ENCODE results near the gene CCDC43.

GRCh38 chr17:44637066-44637465, 52.5 kb downstream of the CCDC43 start:
- TF ChIP-seq MAX (IDR thresholded peaks at IDR 0.05), result no peak
- no peak for TF ChIP-seq CTCF (IDR thresholded peaks at IDR 0.05 in 2 of 3, conservative IDR thresholded peaks at IDR 0.05 in 1 of 3; ENCODE audit: borderline replicate concordance in 1 of 3, insufficient read depth in 1 of 3, low read depth in 2 of 3, low read length in 2 of 3)
- no peak for TF ChIP-seq CEBPB (IDR thresholded peaks at IDR 0.05; ENCODE audit: low read depth)
- TF ChIP-seq POLR2A (IDR thresholded peaks at IDR 0.05; ENCODE audit: borderline replicate concordance, extremely low read depth, insufficient read depth, insufficient read length), result no peak
- TF ChIP-seq EZH2 (IDR thresholded peaks at IDR 0.05), result no peak
- no peak for TF ChIP-seq POLR2AphosphoS5 (IDR thresholded peaks at IDR 0.05; ENCODE audit: low read depth, low read length)
- no peak for TF ChIP-seq TCF7L2 (IDR thresholded peaks at IDR 0.05; ENCODE audit: borderline replicate concordance, extremely low read depth, insufficient read depth, insufficient read length)
- no peak for TF ChIP-seq FOSL1 (IDR thresholded peaks at IDR 0.05; ENCODE audit: low read depth)
- TF ChIP-seq RAD21 (IDR thresholded peaks at IDR 0.05; ENCODE audit: low read depth), result no peak
- no peak for TF ChIP-seq ZFX (IDR thresholded peaks at IDR 0.05)
- TF ChIP-seq, protein P1, sequence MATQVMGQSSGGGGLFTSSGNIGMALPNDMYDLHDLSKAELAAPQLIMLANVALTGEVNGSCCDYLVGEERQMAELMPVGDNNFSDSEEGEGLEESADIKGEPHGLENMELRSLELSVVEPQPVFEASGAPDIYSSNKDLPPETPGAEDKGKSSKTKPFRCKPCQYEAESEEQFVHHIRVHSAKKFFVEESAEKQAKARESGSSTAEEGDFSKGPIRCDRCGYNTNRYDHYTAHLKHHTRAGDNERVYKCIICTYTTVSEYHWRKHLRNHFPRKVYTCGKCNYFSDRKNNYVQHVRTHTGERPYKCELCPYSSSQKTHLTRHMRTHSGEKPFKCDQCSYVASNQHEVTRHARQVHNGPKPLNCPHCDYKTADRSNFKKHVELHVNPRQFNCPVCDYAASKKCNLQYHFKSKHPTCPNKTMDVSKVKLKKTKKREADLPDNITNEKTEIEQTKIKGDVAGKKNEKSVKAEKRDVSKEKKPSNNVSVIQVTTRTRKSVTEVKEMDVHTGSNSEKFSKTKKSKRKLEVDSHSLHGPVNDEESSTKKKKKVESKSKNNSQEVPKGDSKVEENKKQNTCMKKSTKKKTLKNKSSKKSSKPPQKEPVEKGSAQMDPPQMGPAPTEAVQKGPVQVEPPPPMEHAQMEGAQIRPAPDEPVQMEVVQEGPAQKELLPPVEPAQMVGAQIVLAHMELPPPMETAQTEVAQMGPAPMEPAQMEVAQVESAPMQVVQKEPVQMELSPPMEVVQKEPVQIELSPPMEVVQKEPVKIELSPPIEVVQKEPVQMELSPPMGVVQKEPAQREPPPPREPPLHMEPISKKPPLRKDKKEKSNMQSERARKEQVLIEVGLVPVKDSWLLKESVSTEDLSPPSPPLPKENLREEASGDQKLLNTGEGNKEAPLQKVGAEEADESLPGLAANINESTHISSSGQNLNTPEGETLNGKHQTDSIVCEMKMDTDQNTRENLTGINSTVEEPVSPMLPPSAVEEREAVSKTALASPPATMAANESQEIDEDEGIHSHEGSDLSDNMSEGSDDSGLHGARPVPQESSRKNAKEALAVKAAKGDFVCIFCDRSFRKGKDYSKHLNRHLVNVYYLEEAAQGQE (IDR thresholded peaks at IDR 0.05; ENCODE audit: low read depth), result no peak
- TF ChIP-seq SP1 (IDR thresholded peaks at IDR 0.05; ENCODE audit: low read depth), result no peak
- no peak for TF ChIP-seq ATF3 (IDR thresholded peaks at IDR 0.05)
- TF ChIP-seq SIN3A (IDR thresholded peaks at IDR 0.05; ENCODE audit: low read depth), result no peak

Data from HCT116 (cell line).